ENCODE data around the gene TRPM5.

GRCh38 chr11:2480874-2481220, 36.5 kb upstream of the TRPM5 start:
- TF ChIP-seq CTCF (IDR thresholded peaks at IDR 0.05; ENCODE audit: low read length) (no peak), EZH2phosphoT487 (IDR thresholded peaks at IDR 0.05; ENCODE audit: low read length) (no peak), EZH2 (optimal IDR thresholded peaks at IDR 0.05; ENCODE audit: low read depth, low read length) (no peak)

Data from MM.1S (cell line).